ENCODE data around the gene HADH. TPM values are rescaled to one million over a fixed set of nuclear protein-coding genes. Genes with fewer than 3 reads are reported as not detected.

The HADH gene
- total and polyA plus RNA-seq, 4 donors: 27.5 to 140 (median 94.3) TPM

- no peaks in the 10 kb centered on the region for H3K36me3 ChIP-seq (ENCODE audit: control insufficient read depth in 4 of 4, insufficient read depth in 3 of 4, low read depth in 1 of 4, low read length in 3 of 4)
- H3K4me1 ChIP-seq (ENCODE audit: control insufficient read depth in 4 of 4, insufficient read depth in 4 of 4, low read length in 3 of 4): peaks cover 2 to 42% (median 10%) of the 10 kb centered on the region in 4 donors
- H3K27ac ChIP-seq (ENCODE audit: low read depth in 1 of 2, low read length in 2 of 2): peak overlapping the region in 1 of 2 donors; percentile 18
- H3K9me3 ChIP-seq (ENCODE audit: control insufficient read depth in 4 of 4, low read length in 3 of 4): no peaks in the 10 kb centered on the region
- TF ChIP-seq ZBTB33 (IDR thresholded peaks at IDR 0.05) (peak; percentile 36), EGR1 (IDR thresholded peaks at IDR 0.05; ENCODE audit: low read depth in 2 of 2) (no peak), FOXA1 (IDR thresholded peaks at IDR 0.05) (peak; percentile 9), RXRA (IDR thresholded peaks at IDR 0.05) (peak; percentile 39 to 63), SP1 (IDR thresholded peaks at IDR 0.05) (peak; percentile 17), ATF3 (IDR thresholded peaks at IDR 0.05) (peak; percentile 95), REST (IDR thresholded peaks at IDR 0.05) (peak; percentile 38), HNF4A (conservative IDR thresholded peaks at IDR 0.05) (peak; percentile 43 to 62), RAD21 (IDR thresholded peaks at IDR 0.05) (peak in 1 of 2 donors; percentile 24), YY1 (IDR thresholded peaks at IDR 0.05) (no peak), CTCF (IDR thresholded peaks at IDR 0.05; ENCODE audit: low read depth, low read length, missing input control) (no peak), JUND (IDR thresholded peaks at IDR 0.05) (peak; percentile 40 to 71)
- H3K4me3 ChIP-seq (ENCODE audit: low read depth in 1 of 3, low read length in 3 of 3): no peak overlapping the region
- H3K27me3 ChIP-seq (ENCODE audit: control insufficient read depth in 4 of 4, insufficient read depth in 4 of 4, low read length in 3 of 4): no peaks in the 10 kb centered on the region
- no peak overlapping the region for H3K9ac ChIP-seq (ENCODE audit: low read depth in 1 of 2, low read length in 2 of 2)
- no peak for DNase-seq (ENCODE audit: low spot score)
- 67% methylated on average over 2 of the region's 2 CpGs for WGBS
Observed at GRCh38 chr4:107999932-108000539, 10.3 kb downstream of the HADH start.

GRCh38 chr4:108001540-108002135 lies 11.9 kb downstream of the HADH start:
- no peak for DNase-seq (ENCODE audit: low spot score)
- Histone ChIP-seq H3K36me3 (ENCODE audit: control insufficient read depth in 4 of 4, insufficient read depth in 3 of 4, low read depth in 1 of 4, low read length in 3 of 4) (no peaks in the 10 kb centered on the region), H3K9ac (ENCODE audit: low read depth in 1 of 2, low read length in 2 of 2) (no peak overlapping the region), H3K27me3 (ENCODE audit: control insufficient read depth in 4 of 4, insufficient read depth in 4 of 4, low read length in 3 of 4) (no peaks in the 10 kb centered on the region), H3K4me1 (ENCODE audit: control insufficient read depth in 4 of 4, insufficient read depth in 4 of 4, low read length in 3 of 4) (peaks cover 2 to 40% (median 10%) of the 10 kb centered on the region in 4 donors), H3K4me3 (ENCODE audit: low read depth in 1 of 3, low read length in 3 of 3) (no peak overlapping the region), H3K27ac (ENCODE audit: low read depth in 1 of 2, low read length in 2 of 2) (no peak overlapping the region), H3K9me3 (ENCODE audit: control insufficient read depth in 4 of 4, low read length in 3 of 4) (no peaks in the 10 kb centered on the region)
- WGBS: 88% methylated on average over 3 of the region's 3 CpGs
- TF ChIP-seq EGR1 (IDR thresholded peaks at IDR 0.05; ENCODE audit: low read depth in 2 of 2) (no peak), YY1 (IDR thresholded peaks at IDR 0.05) (no peak), NR2F2 (IDR thresholded peaks at IDR 0.05) (no peak), HNF4G (IDR thresholded peaks at IDR 0.05) (no peak), RAD21 (IDR thresholded peaks at IDR 0.05) (no peak), TAF1 (conservative IDR thresholded peaks at IDR 0.05) (no peak), ATF3 (IDR thresholded peaks at IDR 0.05) (no peak), RXRA (IDR thresholded peaks at IDR 0.05) (no peak), CTCF (IDR thresholded peaks at IDR 0.05; ENCODE audit: low read depth, low read length, missing input control) (no peak), JUND (IDR thresholded peaks at IDR 0.05) (no peak), ZBTB33 (IDR thresholded peaks at IDR 0.05) (no peak)

Measured in liver (tissue), 9 donors.